ENCODE results near the gene PHYHD1.

The PHYHD1 gene

GRCh38 chr9:128898382-128898781, 22.4 kb upstream of the PHYHD1 start:
- Histone ChIP-seq H2AFZ (ENCODE audit: low read length) (no peak overlapping the region), H3K9ac (ENCODE audit: low read length) (no peak overlapping the region), H3K36me3 (replicated peaks; ENCODE audit: insufficient read depth, low read length) (no peaks in the 10 kb centered on the region), H3K4me3 (ENCODE audit: low read length) (no peak overlapping the region), H3K27me3 (replicated peaks; ENCODE audit: insufficient read depth, low read length) (no peaks in the 10 kb centered on the region), H3K9me2 (replicated peaks; ENCODE audit: insufficient read depth, low read length) (no peaks in the 10 kb centered on the region), H4K20me1 (ENCODE audit: insufficient read depth, low read length) (no peaks in the 10 kb centered on the region), H3K4me2 (ENCODE audit: low read depth, low read length) (no peak overlapping the region), H3K4me1 (ENCODE audit: low read length) (peaks cover 40% of the 10 kb centered on the region), H3K27ac (ENCODE audit: low read length) (no peak overlapping the region), H3K9me3 (replicated peaks; ENCODE audit: insufficient read depth, low read length) (no peaks in the 10 kb centered on the region), H3F3A (ENCODE audit: insufficient read depth, low read length) (peaks cover 10% of the 10 kb centered on the region), H3K79me2 (ENCODE audit: low read length) (peaks cover 45% of the 10 kb centered on the region)
- DNase-seq = no peak
- no peak for TF ChIP-seq EZH2phosphoT487 (IDR thresholded peaks at IDR 0.05; ENCODE audit: low read length)
- TF ChIP-seq EZH2 (optimal IDR thresholded peaks at IDR 0.05; ENCODE audit: low read depth, low read length) = no peak
- TF ChIP-seq, protein P1, sequence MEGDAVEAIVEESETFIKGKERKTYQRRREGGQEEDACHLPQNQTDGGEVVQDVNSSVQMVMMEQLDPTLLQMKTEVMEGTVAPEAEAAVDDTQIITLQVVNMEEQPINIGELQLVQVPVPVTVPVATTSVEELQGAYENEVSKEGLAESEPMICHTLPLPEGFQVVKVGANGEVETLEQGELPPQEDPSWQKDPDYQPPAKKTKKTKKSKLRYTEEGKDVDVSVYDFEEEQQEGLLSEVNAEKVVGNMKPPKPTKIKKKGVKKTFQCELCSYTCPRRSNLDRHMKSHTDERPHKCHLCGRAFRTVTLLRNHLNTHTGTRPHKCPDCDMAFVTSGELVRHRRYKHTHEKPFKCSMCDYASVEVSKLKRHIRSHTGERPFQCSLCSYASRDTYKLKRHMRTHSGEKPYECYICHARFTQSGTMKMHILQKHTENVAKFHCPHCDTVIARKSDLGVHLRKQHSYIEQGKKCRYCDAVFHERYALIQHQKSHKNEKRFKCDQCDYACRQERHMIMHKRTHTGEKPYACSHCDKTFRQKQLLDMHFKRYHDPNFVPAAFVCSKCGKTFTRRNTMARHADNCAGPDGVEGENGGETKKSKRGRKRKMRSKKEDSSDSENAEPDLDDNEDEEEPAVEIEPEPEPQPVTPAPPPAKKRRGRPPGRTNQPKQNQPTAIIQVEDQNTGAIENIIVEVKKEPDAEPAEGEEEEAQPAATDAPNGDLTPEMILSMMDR (IDR thresholded peaks at IDR 0.05; ENCODE audit: low read length) = no peak

DNA sequence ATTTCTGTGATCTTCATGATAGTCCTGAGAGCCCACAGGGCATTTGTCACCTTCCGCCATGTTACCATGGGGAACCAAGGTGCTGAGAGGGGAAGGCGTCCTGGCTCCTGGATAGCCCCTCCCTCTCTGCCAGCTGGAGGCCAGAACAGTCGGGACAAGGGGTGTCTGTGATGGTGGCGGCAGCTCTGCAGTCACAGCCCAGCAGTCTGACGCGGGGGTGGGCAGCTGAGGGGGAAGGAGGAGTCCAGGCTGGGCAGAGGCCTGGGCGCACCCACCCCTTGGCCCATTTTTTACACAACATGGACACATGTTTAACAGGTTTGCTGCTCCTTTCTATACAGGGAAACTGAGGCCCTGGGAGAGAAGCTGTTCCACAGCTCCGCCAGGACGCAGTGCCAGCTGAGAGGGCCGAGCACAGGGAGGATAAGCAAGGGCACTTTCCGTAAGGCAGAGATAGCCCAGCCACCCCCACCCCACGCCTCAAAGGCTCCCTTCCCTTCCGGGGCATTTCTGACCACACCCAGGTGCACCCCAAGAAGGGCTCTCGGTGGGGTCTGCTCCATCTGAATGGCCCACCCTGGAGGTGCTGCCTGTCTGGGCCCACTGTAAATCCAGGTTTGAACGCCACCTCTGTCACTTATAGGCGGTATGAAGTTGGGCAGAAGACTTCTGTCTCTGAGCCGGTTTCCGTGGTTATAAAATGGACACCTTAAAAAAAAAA, 21.8 kb upstream of the PHYHD1 start:
- H3K36me3 ChIP-seq (replicated peaks; ENCODE audit: insufficient read depth, low read length) = no peaks in the 10 kb centered on the region
- peaks cover 47% of the 10 kb centered on the region for H3K79me2 ChIP-seq (ENCODE audit: low read length)
- H3K9ac ChIP-seq (ENCODE audit: low read length) = no peak overlapping the region
- H3K9me2 ChIP-seq (replicated peaks; ENCODE audit: insufficient read depth, low read length) = no peaks in the 10 kb centered on the region
- H3K27me3 ChIP-seq (replicated peaks; ENCODE audit: insufficient read depth, low read length) = no peaks in the 10 kb centered on the region
- TF ChIP-seq EZH2 (optimal IDR thresholded peaks at IDR 0.05; ENCODE audit: low read depth, low read length) (no peak), EZH2phosphoT487 (IDR thresholded peaks at IDR 0.05; ENCODE audit: low read length) (no peak)
- TF ChIP-seq, protein P1 (IDR thresholded peaks at IDR 0.05; ENCODE audit: low read length) = no peak
- no peak for DNase-seq
- H4K20me1 ChIP-seq (ENCODE audit: insufficient read depth, low read length) = no peaks in the 10 kb centered on the region
- no peaks in the 10 kb centered on the region for H3K9me3 ChIP-seq (replicated peaks; ENCODE audit: insufficient read depth, low read length)
- peaks cover 40% of the 10 kb centered on the region for H3K4me1 ChIP-seq (ENCODE audit: low read length)
- no peak overlapping the region for H2AFZ ChIP-seq (ENCODE audit: low read length)
- H3F3A ChIP-seq (ENCODE audit: insufficient read depth, low read length) = peaks cover 10% of the 10 kb centered on the region
- no peak overlapping the region for H3K4me3 ChIP-seq (ENCODE audit: low read length)
- H3K4me2 ChIP-seq (ENCODE audit: low read depth, low read length) = no peak overlapping the region
- no peak overlapping the region for H3K27ac ChIP-seq (ENCODE audit: low read length)

- Histone ChIP-seq H2AFZ (ENCODE audit: low read length) (no peak overlapping the region), H3K27me3 (replicated peaks; ENCODE audit: insufficient read depth, low read length) (no peaks in the 10 kb centered on the region), H3K9me2 (replicated peaks; ENCODE audit: insufficient read depth, low read length) (no peaks in the 10 kb centered on the region), H3K4me1 (ENCODE audit: low read length) (peaks cover 39% of the 10 kb centered on the region), H3K4me3 (ENCODE audit: low read length) (no peak overlapping the region), H3F3A (ENCODE audit: insufficient read depth, low read length) (peaks cover 8% of the 10 kb centered on the region), H3K79me2 (ENCODE audit: low read length) (peaks cover 49% of the 10 kb centered on the region), H4K20me1 (ENCODE audit: insufficient read depth, low read length) (no peaks in the 10 kb centered on the region), H3K27ac (ENCODE audit: low read length) (peak overlapping the region; percentile 15; the same call in 1 of the 2 replicates), H3K36me3 (replicated peaks; ENCODE audit: insufficient read depth, low read length) (no peaks in the 10 kb centered on the region), H3K9ac (ENCODE audit: low read length) (no peak overlapping the region), H3K9me3 (replicated peaks; ENCODE audit: insufficient read depth, low read length) (no peaks in the 10 kb centered on the region), H3K4me2 (ENCODE audit: low read depth, low read length) (0 out of 2 replicates have a peak overlapping the region, but pooled peaks have one; percentile 24)
- no peak for DNase-seq
- no peak for TF ChIP-seq EZH2phosphoT487 (IDR thresholded peaks at IDR 0.05; ENCODE audit: low read length)
- no peak for TF ChIP-seq EZH2 (optimal IDR thresholded peaks at IDR 0.05; ENCODE audit: low read depth, low read length)
- TF ChIP-seq, protein P1 (IDR thresholded peaks at IDR 0.05; ENCODE audit: low read length) = no peak
Measured at GRCh38 chr9:128899566-128900322, 21.0 kb upstream of the PHYHD1 start.
